GM19025 (cell line): ENCODE data around the gene OPN1SW.

Source experiments
- ATAC-seq: cut with Tn5 transposase; IDR thresholded peaks from one replicate; pipeline ENCODE4 v1.9.1; 2021; ENCODE audit warnings: mild to moderate bottlenecking, low read depth, moderate library complexity; ENCODE audit not compliant: unreplicated experiment

The OPN1SW gene

GRCh38 chr7:128775744-128776474, at the start of gene OPN1SW:
Gene OPN1SW (minus strand): TSS chr7:128775794. CDS start chr7:128775781, 13 bp downstream.
- ATAC-seq: no peak

DNA sequence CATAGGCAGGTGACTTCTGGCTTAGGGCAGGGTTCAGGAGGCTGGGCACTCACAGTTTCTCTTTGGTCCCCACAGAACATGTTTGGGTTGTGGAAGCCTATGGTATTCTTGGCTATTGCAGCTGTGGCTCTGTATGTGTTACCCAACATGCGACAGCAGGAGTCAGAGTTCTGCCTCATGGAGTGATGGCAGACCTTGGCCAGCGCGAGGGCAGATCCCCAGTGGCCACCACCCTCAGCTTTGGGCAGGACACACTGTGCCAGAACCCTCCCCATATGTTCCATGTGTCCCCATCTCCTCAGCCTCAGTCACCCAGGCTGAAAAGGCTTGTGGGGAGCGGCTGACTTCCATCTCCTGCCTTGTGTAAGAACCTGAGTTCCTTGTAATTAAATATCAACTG, 46.1 kb upstream of the OPN1SW start:
- ATAC-seq: no peak

GRCh38 chr7:128818694-128819093, 43.1 kb upstream of the OPN1SW start:
- no peak for ATAC-seq

GRCh38 chr7:128815289-128815942, 39.8 kb upstream of the OPN1SW start:
- ATAC-seq: no peak

GRCh38 chr7:128814499-128814898, 38.9 kb upstream of the OPN1SW start:
- ATAC-seq: no peak

- ATAC-seq: no peak
Measured at GRCh38 chr7:128812514-128813168, 37.0 kb upstream of the OPN1SW start.

DNA sequence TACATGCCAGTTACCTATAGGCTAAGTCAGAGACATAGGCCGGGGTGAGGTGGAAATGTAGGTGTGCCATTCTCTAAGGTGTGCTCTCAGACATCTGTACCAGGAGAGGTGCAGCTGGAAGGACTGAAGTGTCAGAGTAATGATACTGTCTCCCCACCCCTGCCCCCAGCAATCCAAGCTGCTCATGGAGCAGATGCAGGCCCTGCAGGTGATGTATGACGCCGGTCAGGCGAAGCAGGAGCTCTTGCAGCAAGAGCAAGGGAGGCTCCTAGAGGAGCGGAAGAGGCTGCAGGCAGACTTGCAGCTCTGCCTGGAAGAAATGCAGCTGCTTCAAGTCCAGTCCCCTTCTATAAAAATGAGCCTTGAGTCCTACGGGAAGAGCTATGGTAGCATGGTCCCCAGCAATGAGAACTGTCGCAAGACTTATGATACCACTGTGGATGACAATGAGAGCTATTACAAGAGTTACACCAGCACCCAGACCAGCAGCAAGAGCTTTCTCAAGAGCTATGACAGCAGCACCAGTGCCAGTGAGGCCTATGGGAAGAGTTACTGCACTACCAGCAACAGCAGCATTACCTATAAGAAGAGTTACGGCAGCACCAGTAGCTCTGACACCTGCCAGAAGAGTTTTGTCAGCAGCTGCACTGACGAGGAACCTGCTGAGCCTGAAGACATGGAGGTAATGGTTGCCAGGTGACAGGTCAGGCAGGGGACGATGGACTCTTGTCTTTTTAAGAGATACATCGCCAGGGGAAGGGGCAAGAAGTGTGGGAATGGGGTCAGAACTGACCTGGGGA, 36.2 kb upstream of the OPN1SW start:
- ATAC-seq: no peak

DNA sequence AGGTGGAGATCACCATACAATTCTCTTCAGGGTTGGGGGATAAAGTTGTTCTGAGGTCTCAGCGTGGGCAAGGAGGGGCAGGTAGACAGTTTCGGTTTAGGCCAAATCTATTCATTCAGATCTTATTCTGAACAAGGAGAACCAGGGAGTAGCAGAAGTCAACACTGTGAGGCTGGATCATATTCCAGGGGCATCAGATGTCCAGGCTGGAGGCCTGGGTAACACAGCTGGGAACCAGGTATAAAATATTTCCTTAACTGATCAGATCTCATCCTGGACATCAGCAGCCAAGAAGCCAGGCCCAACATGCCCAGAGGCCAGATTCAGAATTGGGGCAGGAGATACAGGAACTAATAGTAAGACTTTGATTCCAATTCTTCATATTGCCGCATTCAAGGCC, 35.4 kb upstream of the OPN1SW start:
- no peak for ATAC-seq

GRCh38 chr7:128810473-128810872, 34.9 kb upstream of the OPN1SW start:
- ATAC-seq: no peak

GRCh38 chr7:128809363-128809762, 33.8 kb upstream of the OPN1SW start:
- ATAC-seq: no peak

DNA sequence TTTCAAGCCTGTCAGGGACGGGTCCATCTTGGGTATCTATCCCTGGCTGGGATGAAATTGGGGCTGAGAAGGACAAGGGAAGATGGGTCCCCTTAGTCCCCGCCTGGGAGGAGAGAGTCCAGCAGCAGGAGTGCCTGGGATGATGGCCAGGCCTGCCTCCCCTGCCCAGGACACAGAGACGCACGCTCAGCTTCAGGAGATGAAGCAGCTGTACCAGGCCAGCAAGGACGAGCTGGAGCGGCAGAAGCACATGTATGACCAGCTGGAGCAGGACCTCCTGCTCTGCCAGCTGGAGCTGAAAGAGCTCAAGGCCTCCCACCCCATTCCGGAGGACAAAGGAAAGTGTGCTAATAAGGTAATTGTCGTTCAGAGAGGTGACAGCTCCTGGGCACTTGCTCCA, 31.6 kb upstream of the OPN1SW start:
- ATAC-seq: no peak

DNA sequence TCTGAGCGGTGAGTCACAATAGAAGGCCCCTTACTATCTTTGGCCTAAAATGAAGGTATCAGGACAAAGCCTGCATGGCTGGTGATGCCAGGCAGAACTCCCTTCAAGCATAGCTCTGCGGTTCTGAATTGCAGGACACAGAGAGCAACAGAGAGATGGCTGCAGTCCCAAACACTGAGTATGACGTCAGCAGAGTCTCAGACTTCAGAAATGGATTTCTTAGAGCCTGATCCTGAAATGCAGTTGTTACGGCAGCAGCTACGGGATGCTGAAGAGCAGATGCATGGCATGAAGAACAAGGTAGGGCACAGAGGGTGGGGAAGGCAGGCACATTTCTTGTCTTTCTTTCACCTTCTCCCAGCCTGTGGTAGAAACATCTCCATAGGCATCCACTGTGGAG, 29.6 kb upstream of the OPN1SW start:
- ATAC-seq: no peak

DNA sequence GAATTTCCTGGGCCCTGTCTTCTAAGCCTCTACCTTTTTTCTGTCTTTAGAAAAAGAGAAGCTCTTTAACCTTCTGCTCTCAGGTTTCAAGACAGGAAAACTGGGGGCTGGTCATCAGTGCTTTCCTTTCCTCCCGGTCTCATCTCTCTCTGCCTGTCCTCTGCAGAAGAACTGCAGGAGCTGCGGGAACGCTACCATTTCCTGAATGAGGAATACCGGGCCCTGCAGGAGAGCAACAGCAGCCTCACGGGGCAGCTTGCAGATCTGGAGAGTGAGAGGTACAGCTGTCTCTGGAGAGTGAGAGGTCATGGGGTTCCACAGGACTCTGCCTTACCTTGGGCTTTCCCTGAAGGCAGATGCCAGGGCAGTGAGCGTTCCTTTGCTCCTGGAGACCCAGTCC, 28.9 kb upstream of the OPN1SW start:
- ATAC-seq: no peak

DNA sequence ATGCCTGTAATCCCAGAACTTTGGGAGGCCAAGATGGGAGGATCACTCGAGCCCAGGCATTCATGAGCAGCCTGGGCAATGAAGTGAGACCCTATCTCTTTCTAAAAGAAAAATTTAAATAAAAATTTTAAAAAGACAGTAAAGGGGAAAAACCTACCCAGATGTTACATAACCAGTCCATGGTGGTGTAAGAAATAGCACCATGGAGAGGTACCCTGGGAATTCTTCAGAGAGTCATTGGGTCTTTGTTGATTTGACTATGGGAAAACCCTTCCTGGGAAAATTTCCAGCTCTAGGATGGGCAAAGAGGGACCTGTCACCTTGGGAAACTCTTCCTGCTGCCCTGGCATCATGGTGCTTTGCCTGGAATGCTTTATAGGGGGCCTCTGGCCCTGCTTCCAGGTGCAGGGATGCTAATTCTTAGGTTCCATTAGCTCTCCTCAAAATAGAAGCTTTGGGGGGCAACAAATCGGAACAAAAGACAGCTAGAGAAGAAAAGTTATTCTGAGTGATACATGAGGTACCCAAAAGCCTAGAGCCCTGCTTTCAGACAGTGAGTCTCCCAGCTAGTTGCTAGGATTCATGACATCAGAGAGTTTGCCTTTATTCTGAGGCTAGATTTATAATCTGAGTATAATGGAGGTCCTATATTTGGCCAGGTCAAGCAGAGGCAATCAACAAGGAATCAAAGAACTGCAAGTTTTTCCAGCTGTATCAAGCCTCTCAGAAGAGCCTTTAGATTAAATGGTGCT, 26.2 kb upstream of the OPN1SW start:
- no peak for ATAC-seq

DNA sequence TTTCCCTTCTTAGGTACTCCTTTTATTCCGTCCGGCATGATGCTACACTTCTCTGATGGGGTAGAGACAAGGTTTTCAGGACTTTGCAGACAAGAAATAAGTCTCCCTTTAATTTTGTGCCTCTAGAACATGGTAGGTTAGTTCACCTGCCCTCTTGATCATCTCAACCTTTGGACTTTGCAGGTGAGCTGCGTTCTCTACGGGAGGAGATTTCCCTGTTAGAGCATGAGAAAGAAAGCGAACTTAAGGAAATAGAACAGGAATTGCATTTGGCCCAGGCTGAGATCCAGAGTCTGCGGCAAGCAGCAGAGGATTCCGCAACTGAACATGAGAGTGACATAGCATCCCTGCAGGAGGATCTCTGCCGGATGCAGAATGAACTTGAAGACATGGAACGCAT, 25.4 kb upstream of the OPN1SW start:
- no peak for ATAC-seq

- no peak for ATAC-seq
Measured at GRCh38 chr7:128800567-128800966, 25.0 kb upstream of the OPN1SW start.

GRCh38 chr7:128799451-128799850, 23.9 kb upstream of the OPN1SW start:
- ATAC-seq: no peak

GRCh38 chr7:128796327-128796726, 20.7 kb upstream of the OPN1SW start:
- no peak for ATAC-seq

GRCh38 chr7:128795129-128795528, 19.5 kb upstream of the OPN1SW start:
- no peak for ATAC-seq

GRCh38 chr7:128794436-128794835, 18.8 kb upstream of the OPN1SW start:
- ATAC-seq: no peak
